NCI-H446 treated with DMSO at 0.1 percent for 48 hours (cell line): ENCODE measurements around the gene MICAL2.

Source experiments
- DNase-seq: peaks from one replicate; lab custom pipeline; 2025; lab: John Stamatoyannopoulos, UW

The MICAL2 gene

DNA sequence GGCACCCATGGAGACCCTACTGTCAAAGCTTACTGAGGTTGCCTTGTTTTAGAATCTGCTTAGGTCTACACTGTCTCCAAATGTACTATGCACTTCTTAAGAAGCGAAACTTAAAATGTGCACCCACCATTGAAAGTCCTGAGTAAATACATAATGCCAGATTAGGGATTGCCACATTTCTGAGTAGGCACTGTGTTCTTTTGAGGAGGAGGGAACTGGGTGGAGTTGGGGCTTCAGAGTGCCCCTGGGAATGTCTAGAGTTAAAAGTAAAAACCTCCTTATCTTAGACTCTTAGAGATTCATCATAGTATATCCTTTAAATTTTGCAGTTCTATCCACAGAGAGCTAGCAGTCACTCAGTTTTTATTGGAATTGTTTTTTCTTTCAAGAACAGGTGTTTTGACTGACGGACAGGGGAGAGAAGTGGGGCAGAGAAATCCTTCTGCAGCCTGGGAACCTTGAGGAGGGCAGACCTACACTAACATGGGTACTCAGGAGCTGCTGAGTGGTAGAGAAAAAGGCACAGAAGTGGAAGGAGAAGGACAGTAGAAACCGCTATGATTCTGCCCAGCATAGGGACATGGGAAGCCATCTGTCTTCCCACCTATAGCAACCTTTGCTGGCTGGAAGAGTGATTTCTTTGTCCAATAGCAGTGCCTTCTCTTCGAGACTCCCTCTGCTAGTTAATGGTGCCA lies 33.4 kb upstream of the MICAL2 start:
- no peak for DNase-seq

GRCh38 chr11:12077535-12078280 lies 32.7 kb upstream of the MICAL2 start:
- no peak for DNase-seq

DNA sequence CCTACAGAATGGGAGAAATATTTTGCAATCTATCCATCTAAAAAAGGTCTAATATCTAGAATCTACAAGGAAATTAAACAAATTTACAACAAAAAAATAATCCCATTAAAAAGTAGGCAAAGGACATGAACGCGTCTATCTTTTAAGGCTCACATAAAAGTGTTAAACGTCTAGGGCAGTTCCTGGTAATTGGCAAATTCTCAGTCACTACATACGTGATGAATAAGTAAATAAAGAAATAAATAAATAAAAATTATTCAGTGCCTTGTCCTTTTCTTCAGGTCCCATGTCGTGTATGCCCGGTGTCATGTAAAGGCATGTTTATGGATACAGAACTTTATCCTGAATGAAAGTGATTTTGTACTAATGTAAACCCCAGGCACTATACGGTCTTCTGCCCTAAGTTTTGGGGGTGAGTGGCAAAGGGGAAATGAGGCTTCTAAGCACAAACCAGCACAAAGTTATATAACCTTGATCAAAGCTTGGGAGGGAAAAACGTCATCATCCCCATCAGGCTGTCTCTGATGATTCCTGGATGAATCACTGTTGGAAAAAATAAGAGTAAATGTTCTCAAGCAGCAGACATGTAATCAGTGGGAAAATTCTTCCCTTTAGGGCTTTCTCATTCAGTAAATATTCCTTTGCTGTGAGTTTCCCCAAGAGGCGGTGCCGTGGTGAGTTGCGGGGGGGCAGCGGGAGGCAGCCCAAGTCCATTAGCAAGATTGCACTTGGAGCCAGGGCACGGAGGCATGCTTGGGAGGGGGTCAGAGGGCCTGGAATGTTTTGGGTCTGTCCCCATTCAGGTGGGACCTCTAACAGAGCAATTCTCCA lies 30.4 kb upstream of the MICAL2 start:
- DNase-seq, result no peak

DNA sequence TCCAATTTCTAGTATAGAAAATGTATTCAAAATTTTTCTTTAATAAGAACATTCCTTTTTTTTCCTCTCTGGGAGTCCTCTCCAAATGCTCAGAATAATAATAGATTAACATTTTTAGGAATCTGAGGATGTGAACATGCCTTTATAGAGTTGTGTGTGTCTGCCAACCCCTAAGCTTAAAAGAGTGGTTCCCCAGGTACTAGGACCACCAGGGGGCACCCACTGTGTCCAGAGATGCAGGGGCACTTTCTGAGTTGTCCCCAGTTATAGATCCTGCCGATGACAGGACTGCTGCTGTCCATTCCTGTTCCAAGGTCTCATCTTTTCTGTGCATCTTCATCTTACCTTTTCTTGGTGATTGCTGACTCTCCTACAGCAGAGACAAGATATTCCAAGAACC lies 27.0 kb upstream of the MICAL2 start:
- no peak for DNase-seq

DNA sequence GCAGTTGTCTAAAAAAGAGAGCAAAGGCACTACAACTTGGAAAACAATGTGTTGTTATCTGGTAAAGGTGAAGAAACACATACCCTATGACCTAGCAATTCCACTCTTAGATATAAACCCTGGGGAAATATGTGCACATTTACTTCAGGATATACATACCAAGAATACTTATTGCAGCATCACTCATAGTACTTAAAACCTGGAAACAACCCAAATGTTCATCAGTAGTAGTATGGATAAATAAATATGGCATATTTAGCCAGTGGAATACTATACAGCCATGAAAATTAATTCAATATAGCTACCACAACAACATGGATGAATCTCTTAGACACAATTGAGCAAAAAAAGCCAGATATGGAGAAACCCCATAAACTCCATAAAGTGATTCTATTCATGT lies 26.1 kb upstream of the MICAL2 start:
- no peak for DNase-seq

DNA sequence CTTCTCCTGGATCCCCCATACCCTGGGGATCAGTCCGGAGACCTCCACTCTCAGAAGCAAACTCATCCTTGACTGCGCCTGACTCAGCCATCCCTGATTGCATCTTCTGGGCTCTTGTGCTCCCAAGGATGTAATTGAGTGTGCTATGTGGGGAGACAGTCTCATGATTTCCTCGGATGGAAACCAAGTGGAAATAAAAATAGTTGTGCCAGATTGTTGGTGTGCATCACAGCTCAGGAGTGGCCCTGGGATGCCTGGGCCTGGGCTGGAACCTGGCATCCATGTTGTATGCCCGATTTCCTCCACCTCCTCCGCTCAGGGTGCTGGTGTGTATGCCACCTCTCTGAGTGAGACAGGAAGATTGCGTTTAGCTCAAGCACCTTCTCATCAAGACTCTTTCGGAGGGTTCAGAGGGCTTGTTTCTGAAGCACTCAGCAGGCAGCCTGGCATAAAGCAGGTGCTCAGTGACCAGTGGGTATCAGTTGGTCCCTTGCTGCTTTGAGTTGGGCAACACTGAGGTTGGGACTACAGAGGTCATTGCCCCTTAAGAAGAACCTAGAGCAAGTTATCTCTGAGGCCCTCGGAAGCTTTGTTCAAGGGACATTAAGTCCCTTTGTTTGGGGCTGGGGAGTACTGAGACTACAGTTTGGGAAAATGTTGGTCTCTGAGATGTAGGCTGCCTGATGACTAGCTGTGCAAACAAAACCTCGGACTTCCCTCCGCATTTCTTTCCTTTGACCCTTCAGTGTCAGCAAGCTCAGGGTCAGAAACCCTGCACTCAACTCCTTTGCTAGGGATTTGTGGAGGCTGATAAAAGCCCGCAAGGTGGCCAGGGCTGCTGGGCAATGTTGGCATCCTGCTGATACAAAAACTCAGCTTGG lies 24.8 kb upstream of the MICAL2 start:
- no peak for DNase-seq

DNA sequence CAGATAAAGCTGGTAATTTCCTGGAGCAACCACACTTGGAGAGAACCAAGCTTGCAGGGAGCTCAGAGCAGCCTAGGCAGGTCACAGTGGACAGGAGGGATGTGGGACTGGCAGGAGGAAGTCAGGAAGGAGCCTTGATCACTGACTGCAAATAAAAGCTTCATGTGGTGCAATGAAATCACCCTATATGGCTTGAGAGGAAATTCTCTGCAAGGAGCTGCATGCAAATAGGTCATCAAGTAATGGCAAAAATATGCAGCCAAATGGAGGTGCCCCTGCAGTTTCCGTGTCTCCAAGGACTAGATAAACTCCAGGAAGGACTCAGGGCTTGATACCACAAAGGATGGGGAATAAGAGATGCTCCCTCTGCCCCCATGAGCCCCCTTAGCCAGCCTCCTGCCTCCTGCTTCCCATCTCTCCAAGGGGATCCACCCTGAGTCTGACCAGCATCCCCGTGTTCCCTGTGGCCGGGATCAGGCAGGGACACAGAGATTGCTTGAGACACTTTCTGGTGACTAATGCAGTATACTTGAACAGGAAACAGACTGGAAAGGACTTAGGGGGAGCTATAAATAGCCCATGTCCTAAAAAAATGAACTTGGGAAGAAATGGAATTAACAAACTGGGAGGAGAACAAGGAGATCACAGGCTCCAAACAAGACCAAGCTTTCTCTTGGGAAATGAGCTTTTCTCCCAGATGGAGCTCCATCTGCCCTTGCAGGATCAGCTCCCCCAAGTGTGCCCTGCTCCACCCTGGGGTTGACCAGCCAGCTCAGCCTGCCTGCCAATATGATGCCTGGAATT lies 23.9 kb upstream of the MICAL2 start:
- no peak for DNase-seq

DNA sequence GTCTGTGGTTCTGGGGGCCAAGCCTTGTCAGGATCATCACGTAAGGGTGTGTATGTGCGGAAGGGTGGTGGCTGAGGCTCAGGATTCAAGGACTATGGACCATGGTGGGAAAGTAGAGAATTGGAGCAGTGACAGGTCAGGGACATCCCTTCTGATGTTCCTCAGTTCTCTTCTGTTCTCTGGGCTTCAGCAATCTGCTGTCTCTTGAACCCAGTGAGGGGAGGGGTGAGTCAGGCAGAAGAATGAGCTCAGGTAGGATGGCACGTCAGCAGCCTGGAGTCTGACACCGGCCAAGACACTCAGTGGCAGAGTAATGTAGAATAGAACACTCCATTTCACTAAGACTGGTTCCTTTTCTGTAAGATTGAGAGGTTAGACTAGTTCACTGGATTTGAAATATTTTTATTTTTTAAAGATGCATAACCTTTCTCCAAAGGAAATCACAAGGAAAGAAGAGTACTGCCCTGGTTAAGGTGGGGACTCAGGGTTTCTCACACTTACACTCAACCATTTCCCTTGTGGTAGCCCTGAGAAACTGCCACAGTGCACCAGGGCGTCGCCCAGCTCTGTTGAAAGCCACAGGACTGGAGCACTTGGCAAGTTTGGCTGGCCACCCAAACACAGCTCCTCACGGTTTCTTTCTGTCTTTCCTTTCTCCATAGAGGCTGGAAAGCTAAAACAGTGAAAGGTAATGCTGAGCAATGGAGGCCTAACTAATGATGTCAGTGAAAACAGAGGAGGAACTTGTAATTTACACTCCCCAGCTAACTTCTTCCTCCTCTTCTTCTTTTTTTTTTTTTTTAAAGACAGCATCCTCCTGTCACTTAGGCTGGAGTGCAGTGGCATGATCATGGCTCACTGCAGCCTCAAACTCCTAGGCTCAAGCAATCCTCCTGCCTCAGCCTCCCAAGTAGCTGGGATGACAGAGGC lies 23.1 kb upstream of the MICAL2 start:
- DNase-seq, result no peak

- DNase-seq, result no peak
Measured at GRCh38 chr11:12088047-12088481, 22.3 kb upstream of the MICAL2 start.

- no peak for DNase-seq
Measured at GRCh38 chr11:12088531-12088930, 21.9 kb upstream of the MICAL2 start.

DNA sequence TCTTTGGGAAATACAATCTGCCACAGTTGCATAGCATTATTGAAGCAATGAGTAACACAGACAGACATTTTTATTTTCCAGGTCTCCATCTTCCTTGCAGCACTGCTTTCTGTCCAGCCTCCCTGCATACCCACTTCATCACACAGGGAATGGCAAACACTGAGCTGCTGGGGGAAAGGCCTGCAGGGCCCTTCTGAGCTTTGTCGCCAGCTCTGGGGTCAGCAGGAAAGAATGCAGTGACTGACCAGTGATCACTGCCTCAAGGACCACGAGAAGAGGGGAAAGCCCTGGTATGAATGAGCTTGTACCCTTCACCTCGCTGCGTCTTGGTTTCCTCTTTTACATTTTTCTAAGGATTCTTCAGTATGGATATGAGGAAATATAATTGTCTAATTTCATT lies 21.3 kb upstream of the MICAL2 start:
- no peak for DNase-seq

GRCh38 chr11:12089473-12089872 lies 20.9 kb upstream of the MICAL2 start:
- no peak for DNase-seq

- no peak for DNase-seq
Measured at GRCh38 chr11:12090061-12090591, 20.3 kb upstream of the MICAL2 start.

GRCh38 chr11:12090761-12091258 lies 19.6 kb upstream of the MICAL2 start:
- DNase-seq, result no peak

DNA sequence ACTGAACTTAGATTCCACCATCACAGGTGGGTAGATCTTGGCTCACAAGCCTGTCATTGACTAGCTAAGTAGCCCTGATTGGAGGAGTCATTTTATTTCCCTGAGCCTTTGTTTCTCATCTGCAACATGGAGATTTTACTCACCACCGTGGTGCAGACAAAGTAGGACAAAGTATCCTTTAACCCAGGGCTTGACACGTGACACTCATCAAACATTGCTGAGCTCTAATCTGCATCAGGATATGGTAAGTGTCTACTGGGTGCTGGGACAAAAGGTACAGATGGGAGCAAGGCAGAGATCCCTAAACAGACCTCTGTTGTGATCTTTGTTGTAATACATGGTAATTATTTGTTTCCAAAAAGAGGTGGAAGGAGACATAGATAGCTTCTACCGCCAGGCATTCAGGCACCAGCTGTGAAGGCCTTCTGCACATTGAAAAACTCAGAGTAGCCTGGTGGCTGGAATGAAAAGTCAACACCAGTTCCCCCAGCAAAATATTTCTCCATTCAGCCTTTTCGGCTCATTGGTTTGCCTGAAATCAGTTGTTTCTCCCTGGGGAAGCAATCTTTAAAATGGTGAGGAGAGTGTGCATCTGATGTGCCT lies 18.3 kb upstream of the MICAL2 start:
- DNase-seq, result no peak

GRCh38 chr11:12092714-12093113 lies 17.7 kb upstream of the MICAL2 start:
- DNase-seq, result no peak

- no peak for DNase-seq
Measured at GRCh38 chr11:12094872-12095800, 15.3 kb upstream of the MICAL2 start.

- DNase-seq, result no peak
Measured at GRCh38 chr11:12097219-12097618, 13.2 kb upstream of the MICAL2 start.
